GM12878 (cell line): ENCODE measurements around the gene CTR9.

Experiments used
- CEBPZ ChIP-seq: fragments of 150-350 bp; IDR thresholded peaks from 2 replicates; pipeline ENCODE4 v1.6.1; 2016; ENCODE audit warnings: low read depth, low read length
- ELK1 ChIP-seq: IDR thresholded peaks from 2 replicates; pipeline ENCODE4 v1.6.1; 2012; ENCODE audit warnings: low read depth, low read length, improper control_type of control experiment
- EP300 ChIP-seq, 2 experiments: fragments of 150-350 bp in 1 of 2; IDR thresholded peaks; 2 replicates each; pipeline ENCODE4 v1.6.1; 2011 to 2012; ENCODE audit warnings: low read depth in 2 of 2, low read length in 2 of 2, borderline replicate concordance in 1 of 2, improper control_type of control experiment in 1 of 2, inconsistent platforms in 1 of 2; ENCODE audit not compliant: control insufficient read depth in 1 of 2
- EZH2 ChIP-seq: IDR thresholded peaks from 2 replicates; pipeline ENCODE4 v1.6.1; 2012; ENCODE audit warnings: low read depth, mild to moderate bottlenecking, control low read depth, inconsistent platforms, low read length, borderline replicate concordance; ENCODE audit not compliant: control insufficient read depth
- NRF1 ChIP-seq: conservative IDR thresholded peaks from 2 replicates; pipeline ENCODE4 v1.6.1; 2011; ENCODE audit warnings: mild to moderate bottlenecking, low read depth, low read length, improper control_type of control experiment
- POLR2A ChIP-seq: IDR thresholded peaks from 2 replicates; pipeline ENCODE4 v1.6.1; 2011; ENCODE audit warnings: low read depth, mild to moderate bottlenecking, low read length
- RAD21 ChIP-seq: IDR thresholded peaks from 2 replicates; pipeline ENCODE4 v1.6.1; 2011; ENCODE audit warnings: mild to moderate bottlenecking, low read depth, low read length, moderate library complexity; ENCODE audit not compliant: insufficient read depth
- TF ChIP-seq, protein P1 (sequence below): IDR thresholded peaks from 2 replicates; pipeline ENCODE4 v1.6.1; 2011; ENCODE audit warnings: low read depth, low read length, improper control_type of control experiment, borderline replicate concordance

DNA sequence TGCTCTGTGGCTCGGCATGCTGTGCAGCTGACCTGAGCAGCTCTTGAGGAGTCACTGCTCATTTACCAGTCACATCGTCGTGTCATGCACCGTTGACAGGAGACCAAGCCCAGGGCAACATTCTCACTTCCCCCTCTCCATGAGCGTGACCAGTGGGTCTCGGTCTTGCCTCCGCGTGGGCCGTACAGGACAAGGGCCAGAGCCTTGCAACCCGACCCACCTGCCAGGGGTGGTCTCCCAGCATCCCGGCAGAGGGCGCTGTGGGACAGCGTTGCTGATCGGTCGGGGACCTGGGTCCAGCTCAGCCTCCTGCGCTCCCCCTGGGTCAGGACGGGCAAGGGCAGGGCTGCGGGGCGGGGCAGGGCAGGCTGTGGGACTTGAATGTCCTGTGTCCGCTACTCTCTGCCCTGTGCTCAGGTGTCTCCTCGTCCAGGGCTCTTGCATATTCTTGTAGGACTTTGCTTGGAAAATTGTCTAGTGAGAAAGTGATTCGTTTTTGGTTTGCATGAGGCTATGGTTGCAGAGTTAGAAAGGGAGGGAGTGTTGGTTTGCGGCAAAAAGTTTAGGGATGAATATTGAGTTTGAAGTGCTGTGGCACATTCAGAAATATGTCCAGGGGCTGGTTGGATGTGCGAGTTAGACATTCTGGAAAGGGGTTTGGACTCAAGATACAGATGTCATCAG, 41.5 kb downstream of the CTR9 start:
- TF ChIP-seq, protein P1, sequence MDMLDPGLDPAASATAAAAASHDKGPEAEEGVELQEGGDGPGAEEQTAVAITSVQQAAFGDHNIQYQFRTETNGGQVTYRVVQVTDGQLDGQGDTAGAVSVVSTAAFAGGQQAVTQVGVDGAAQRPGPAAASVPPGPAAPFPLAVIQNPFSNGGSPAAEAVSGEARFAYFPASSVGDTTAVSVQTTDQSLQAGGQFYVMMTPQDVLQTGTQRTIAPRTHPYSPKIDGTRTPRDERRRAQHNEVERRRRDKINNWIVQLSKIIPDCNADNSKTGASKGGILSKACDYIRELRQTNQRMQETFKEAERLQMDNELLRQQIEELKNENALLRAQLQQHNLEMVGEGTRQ: no peak
- TF ChIP-seq NRF1 (no peak), CEBPZ (no peak), RAD21 (peak; percentile 96), EP300 (IDR thresholded peaks at IDR 0.05; ENCODE audit: borderline replicate concordance in 1 of 2, control insufficient read depth in 1 of 2, low read depth in 2 of 2, low read length in 2 of 2) (no peak), ELK1 (no peak), POLR2A (no peak), EZH2 (no peak)
